SK-N-SH treated with all-trans-retinoic acid at 6 μM for 48 hours (cell line): ENCODE measurements around the gene IL9.

ENCODE experiments used
- ZC3H10 ChIP-seq: fragments of 250-450 bp; sonication (Bioruptor Pico); IDR thresholded peaks from 2 replicates; pipeline ENCODE4 v1.5.1; 2021; ENCODE audit warnings: mild to moderate bottlenecking, moderate library complexity
- ZNF8 ChIP-seq: fragments of 450-650 bp; formaldehyde crosslinking; IDR thresholded peaks from 2 replicates; pipeline ENCODE4 v1.5.0; 2020; ENCODE audit warnings: mild to moderate bottlenecking, moderate library complexity

- TF ChIP-seq ZC3H10 (CRISPR knock-in tag) (no peak), ZNF8 (CRISPR knock-in tag) (no peak)
Observed at GRCh38 chr5:135895474-135896006, at the start of gene IL9.
